GM12878 (cell line): ENCODE data around the gene ACTR10.

Experiments used
- CTCF ChIP-seq, 3 experiments: IDR thresholded peaks in 2 of 3; conservative IDR thresholded peaks in 1 of 3; 2 replicates each; pipeline ENCODE4 v1.5.1; 2011; ENCODE audit warnings: low read depth in 3 of 3, low read length in 3 of 3, mild to moderate bottlenecking in 3 of 3, control low read depth in 2 of 3, moderate library complexity in 2 of 3, inconsistent platforms in 1 of 3, mixed read lengths in 1 of 3; ENCODE audit not compliant: control insufficient read depth in 2 of 3, insufficient read depth in 1 of 3; ENCODE audit errors: extremely low read depth in 1 of 3
- ZBTB33 ChIP-seq: fragments of 450-650 bp; IDR thresholded peaks from 2 replicates; pipeline ENCODE4 v1.6.1; 2017; ENCODE audit warnings: mild to moderate bottlenecking

- TF ChIP-seq CTCF (IDR thresholded peaks at IDR 0.05 in 2 of 3, conservative IDR thresholded peaks at IDR 0.05 in 1 of 3; ENCODE audit: control insufficient read depth in 2 of 3, extremely low read depth in 1 of 3, insufficient read depth in 1 of 3, low read depth in 3 of 3, low read length in 3 of 3) (no peak), ZBTB33 (no peak)
These were observed 78.2 kb downstream of the ACTR10 start for GRCh38 chr14:58278177-58278576.
